Fibroblast of lung (primary cell): ENCODE data around the gene ARMH1. TPM values are rescaled to one million over a fixed set of nuclear protein-coding genes. Genes with fewer than 3 reads are reported as not detected.

ENCODE experiments used
- DNase-seq, 2 donors: peaks; one replicate each; pipeline versions ENCODE4 v3.0.0 to v3.0.0-alpha.2; 2010; ENCODE audit warnings: low read depth in 2 of 2
- H2AFZ ChIP-seq: 2 replicates; pipeline ENCODE4 v1.5.1; 2012; ENCODE audit warnings: low read length, control low read depth, inconsistent platforms
- H3K27ac ChIP-seq: 2 replicates; pipeline ENCODE4 v1.5.1; 2011; ENCODE audit warnings: low read length, control low read depth; ENCODE audit not compliant: insufficient read depth
- H3K27me3 ChIP-seq: 2 replicates; pipeline ENCODE4 v1.5.1; 2011; ENCODE audit warnings: mild to moderate bottlenecking, low read length; ENCODE audit not compliant: control insufficient read depth, insufficient read depth
- H3K36me3 ChIP-seq: 2 replicates; pipeline ENCODE4 v1.5.1; 2011; ENCODE audit warnings: low read length; ENCODE audit not compliant: control insufficient read depth, insufficient read depth
- H3K4me1 ChIP-seq: 2 replicates; pipeline ENCODE4 v1.5.1; 2011; ENCODE audit warnings: low read length; ENCODE audit not compliant: control insufficient read depth, insufficient read depth; ENCODE audit errors: extremely low read depth
- H3K4me2 ChIP-seq: 2 replicates; pipeline ENCODE4 v1.5.1; 2011; ENCODE audit warnings: low read length, control low read depth; ENCODE audit not compliant: insufficient read depth; ENCODE audit errors: extremely low read depth
- H3K4me3 ChIP-seq, 4 experiments: fragments of 200-600 bp in 1 of 4; sonication (generic) in 1 of 4; replicated peaks in 1 of 4; 2 replicates each; pipeline ENCODE4 v1.5.1; 2011 to 2016; ENCODE audit warnings: low read length in 4 of 4, low read depth in 3 of 4, mild to moderate bottlenecking in 3 of 4, control low read depth in 2 of 4, inconsistent platforms in 1 of 4, mixed read lengths in 1 of 4; ENCODE audit not compliant: insufficient read depth in 1 of 4; ENCODE audit errors: control extremely low read depth in 1 of 4
- H3K79me2 ChIP-seq: 2 replicates; pipeline ENCODE4 v1.5.1; 2012; ENCODE audit warnings: mild to moderate bottlenecking, low read length, inconsistent platforms; ENCODE audit not compliant: control insufficient read depth, insufficient read depth
- H3K9ac ChIP-seq: 2 replicates; pipeline ENCODE4 v1.5.1; 2011; ENCODE audit warnings: mild to moderate bottlenecking, low read length, control low read depth; ENCODE audit not compliant: insufficient read depth
- H3K9me3 ChIP-seq: 2 replicates; pipeline ENCODE4 v1.5.1; 2012; ENCODE audit warnings: low read depth, low read length; ENCODE audit not compliant: control insufficient read depth, insufficient read depth
- H4K20me1 ChIP-seq: 2 replicates; pipeline ENCODE4 v1.5.1; 2011; ENCODE audit warnings: low read length; ENCODE audit not compliant: control insufficient read depth, insufficient read depth; ENCODE audit errors: extremely low read depth
- CTCF ChIP-seq, 2 donors: IDR thresholded peaks in 1 of 2; conservative IDR thresholded peaks in 1 of 2; 1 replicate in 1 of 2; 2 replicates in 1 of 2; pipeline ENCODE4 v1.5.1; 2011 to 2012; ENCODE audit warnings: low read length in 2 of 2, control low read depth in 1 of 2, inconsistent platforms in 1 of 2, low read depth in 1 of 2, mild to moderate bottlenecking in 1 of 2
- EZH2 ChIP-seq: IDR thresholded peaks from 2 replicates; pipeline ENCODE4 v1.5.1; 2012; ENCODE audit warnings: low read length, control low read depth, mild to moderate bottlenecking; ENCODE audit errors: missing control alignments
- polyA plus RNA-seq, 2 donors: library from polyadenylated mRNA; depleted of rRNA in 1 of 2; stranded (reverse) in 1 of 2; unstranded in 1 of 2; fragments of >200 nt; gene quantifications; 2 replicates each; pipeline ENCODE4 v1.2.1, GENCODE V29; 2011 to 2012; ENCODE audit warnings: missing spikeins in 1 of 2
- total RNA-seq: library from RNA; depleted of rRNA; stranded (reverse); fragments of >200 nt; gene quantifications from 2 replicates; pipeline ENCODE4 v1.2.1, GENCODE V29; 2014

ARMH1 gene
- total and polyA plus RNA-seq, 2 donors (not counting 1 experiment from before 2014, with no cell fraction given): 2.4 to 6.4 TPM

- Histone ChIP-seq H3K27ac (no peak overlapping the region), H3K36me3 (no peaks in the 10 kb centered on the region), H2AFZ (no peak overlapping the region), H3K9ac (no peak overlapping the region), H3K27me3 (no peaks in the 10 kb centered on the region), H4K20me1 (no peaks in the 10 kb centered on the region), H3K4me2 (no peak overlapping the region), H3K4me1 (no peaks in the 10 kb centered on the region), H3K9me3 (no peaks in the 10 kb centered on the region), H3K4me3 (no peak overlapping the region), H3K79me2 (no peaks in the 10 kb centered on the region)
- DNase-seq: no peak
- no peak for TF ChIP-seq EZH2
- TF ChIP-seq CTCF (conservative IDR thresholded peaks at IDR 0.05 in 1 of 2, IDR thresholded peaks at IDR 0.05 in 1 of 2; ENCODE audit: low read depth in 1 of 2, low read length in 2 of 2): no peak
These were observed 44.8 kb downstream of the ARMH1 start for GRCh38 chr1:44719318-44719717.

- no peak overlapping the region for H3K4me3 ChIP-seq
- no peaks in the 10 kb centered on the region for H3K27me3 ChIP-seq
- no peak overlapping the region for H3K4me2 ChIP-seq
- H3K4me1 ChIP-seq: no peaks in the 10 kb centered on the region
- no peak overlapping the region for H3K27ac ChIP-seq
- TF ChIP-seq CTCF (conservative IDR thresholded peaks at IDR 0.05 in 1 of 2, IDR thresholded peaks at IDR 0.05 in 1 of 2; ENCODE audit: low read depth in 1 of 2, low read length in 2 of 2): no peak
- TF ChIP-seq EZH2: no peak
- no peak for DNase-seq
- no peaks in the 10 kb centered on the region for H3K9me3 ChIP-seq
- H3K9ac ChIP-seq: no peak overlapping the region
- no peaks in the 10 kb centered on the region for H3K79me2 ChIP-seq
- no peaks in the 10 kb centered on the region for H3K36me3 ChIP-seq
- H4K20me1 ChIP-seq: no peaks in the 10 kb centered on the region
- H2AFZ ChIP-seq: no peak overlapping the region
These were observed 45.8 kb downstream of the ARMH1 start for GRCh38 chr1:44720281-44720680.

- Histone ChIP-seq H3K4me2 (no peak overlapping the region), H2AFZ (no peak overlapping the region), H3K4me1 (peaks cover 1% of the 10 kb centered on the region), H3K79me2 (no peaks in the 10 kb centered on the region), H3K9ac (no peak overlapping the region), H3K36me3 (no peaks in the 10 kb centered on the region), H3K4me3 (no peak overlapping the region), H3K9me3 (no peaks in the 10 kb centered on the region), H3K27me3 (no peaks in the 10 kb centered on the region), H3K27ac (peak overlapping the region; percentile 68), H4K20me1 (no peaks in the 10 kb centered on the region)
- no peak for TF ChIP-seq CTCF (conservative IDR thresholded peaks at IDR 0.05 in 1 of 2, IDR thresholded peaks at IDR 0.05 in 1 of 2; ENCODE audit: low read depth in 1 of 2, low read length in 2 of 2)
- no peak for TF ChIP-seq EZH2
- DNase-seq: peak; percentile 90 to 95
These were observed 47.2 kb downstream of the ARMH1 start for GRCh38 chr1:44721485-44722361.
